OCI-LY7 (cell line): Measurements from ENCODE around the gene ASIC2.

Experiments
- CTCF ChIP-seq: fragments of 200-600 bp; sonication (generic); conservative IDR thresholded peaks from 2 replicates; pipeline ENCODE4 v1.5.1; 2014; ENCODE audit warnings: mild to moderate bottlenecking, antibody characterized with exemption, low read length, moderate library complexity, mixed read lengths
- EZH2phosphoT487 ChIP-seq: fragments of 200-600 bp; sonication (generic); IDR thresholded peaks from 2 replicates; pipeline ENCODE4 v1.6.1; 2018; ENCODE audit warnings: low read depth, borderline replicate concordance, mild to moderate bottlenecking, mixed run types, antibody characterized with exemption, low read length, moderate library complexity, mixed read lengths

- TF ChIP-seq CTCF (no peak), EZH2phosphoT487 (no peak)
These were observed 20.7 kb downstream of the ASIC2 start for GRCh38 chr17:33272438-33272837.
